Esophagus muscularis mucosa (tissue), 3 donors: ENCODE measurements around the gene OR2D3.
"Not testable (repeated sequence)": the region's sequence is repeated elsewhere in the genome, so short reads cannot be mapped to it uniquely, and the experiment has no call there.

Source experiments
- POLR2A ChIP-seq: fragments of 450-650 bp; IDR thresholded peaks from one replicate; pipeline ENCODE4 v1.6.1; 2017; ENCODE audit warnings: antibody characterized with exemption, moderate library complexity, mild to moderate bottlenecking, low read depth
- TF ChIP-seq, protein P1 (sequence below), 3 experiments: fragments of 200-600 bp in 2 of 3; fragments of 450-650 bp in 1 of 3; sonication (generic) in 2 of 3; IDR thresholded peaks; one replicate each; pipeline ENCODE4 v1.5.1; 2017 to 2019; ENCODE audit warnings: antibody characterized with exemption in 3 of 3, mild to moderate bottlenecking in 2 of 3, moderate library complexity in 1 of 3

DNA sequence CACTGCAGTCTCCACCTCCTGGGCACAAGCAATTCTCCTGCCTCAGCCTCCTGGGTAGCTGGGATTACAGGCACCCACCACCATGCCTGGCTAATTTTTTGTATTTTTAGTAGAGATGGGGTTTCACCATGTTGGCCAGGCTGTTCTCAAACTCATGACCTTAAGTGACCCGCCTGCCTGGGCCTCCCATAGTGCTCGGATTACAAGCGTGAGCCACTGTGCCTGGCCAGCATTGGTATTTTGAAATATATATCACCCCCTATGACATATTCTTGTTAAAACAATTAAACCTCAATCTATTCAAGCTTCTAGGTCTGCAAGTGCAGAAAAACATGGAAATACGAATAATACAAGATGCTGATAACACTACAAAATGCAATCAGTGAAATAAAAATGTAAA lies 49.1 kb downstream of the OR2D3 start:
- TF ChIP-seq, protein P1, sequence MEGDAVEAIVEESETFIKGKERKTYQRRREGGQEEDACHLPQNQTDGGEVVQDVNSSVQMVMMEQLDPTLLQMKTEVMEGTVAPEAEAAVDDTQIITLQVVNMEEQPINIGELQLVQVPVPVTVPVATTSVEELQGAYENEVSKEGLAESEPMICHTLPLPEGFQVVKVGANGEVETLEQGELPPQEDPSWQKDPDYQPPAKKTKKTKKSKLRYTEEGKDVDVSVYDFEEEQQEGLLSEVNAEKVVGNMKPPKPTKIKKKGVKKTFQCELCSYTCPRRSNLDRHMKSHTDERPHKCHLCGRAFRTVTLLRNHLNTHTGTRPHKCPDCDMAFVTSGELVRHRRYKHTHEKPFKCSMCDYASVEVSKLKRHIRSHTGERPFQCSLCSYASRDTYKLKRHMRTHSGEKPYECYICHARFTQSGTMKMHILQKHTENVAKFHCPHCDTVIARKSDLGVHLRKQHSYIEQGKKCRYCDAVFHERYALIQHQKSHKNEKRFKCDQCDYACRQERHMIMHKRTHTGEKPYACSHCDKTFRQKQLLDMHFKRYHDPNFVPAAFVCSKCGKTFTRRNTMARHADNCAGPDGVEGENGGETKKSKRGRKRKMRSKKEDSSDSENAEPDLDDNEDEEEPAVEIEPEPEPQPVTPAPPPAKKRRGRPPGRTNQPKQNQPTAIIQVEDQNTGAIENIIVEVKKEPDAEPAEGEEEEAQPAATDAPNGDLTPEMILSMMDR (IDR thresholded peaks at IDR 0.05) = not testable (repeated sequence)
- not testable (repeated sequence) for TF ChIP-seq POLR2A
